GM12878 (cell line): ENCODE data around the gene ZNF366. TPM values are rescaled to one million over a fixed set of nuclear protein-coding genes. Genes with fewer than 3 reads are reported as not detected.

Experiments used
- ATAC-seq: fragments of 200-7000 bp; cut with Tn5 transposase; 3 replicates; pipeline ENCODE4 v1.9.1; 2020; ENCODE audit warnings: mild to moderate bottlenecking, moderate library complexity
- BruUV-seq: library from RNA; stranded (reverse); fragments of 400-500 nt; replicated peaks from 2 replicates; lab custom pipeline; 2021; lab: Mats Ljungman, UMichigan
- CTCF ChIA-PET: fragments of 300-600 bp; sonication (Branson Sonifier 250); formaldehyde crosslinking; extraction: SDS; loops from one replicate; lab custom pipeline; 2021; ENCODE audit warnings: inconsistent platforms; lab: Yijun Ruan, JAX
- POLR2A ChIA-PET: fragments of 350-600 bp; formaldehyde crosslinking; extraction: SDS; loops from one replicate; lab custom pipeline; 2021; ENCODE audit warnings: inconsistent platforms; lab: Charles Lee
- RAD21 ChIA-PET: fragments of 300-600 bp; sonication (Branson Sonifier 250); formaldehyde crosslinking; loops from one replicate; lab custom pipeline; 2023; ENCODE audit warnings: antibody characterized with exemption; ENCODE audit not compliant: unreplicated experiment; lab: Charles Lee
- SMC1A ChIA-PET: fragments of 300-600 bp; sonication (Branson Sonifier 250); formaldehyde crosslinking; loops from one replicate; lab custom pipeline; 2023; ENCODE audit not compliant: unreplicated experiment, uncharacterized antibody; lab: Charles Lee
- DNase-seq: peaks from one replicate; pipeline ENCODE4 v3.0.0-alpha.2; 2011; ENCODE audit warnings: low read depth, low spot score
- FAIRE-seq: peaks from 3 replicates; lab custom pipeline; 2011; peaks lifted over from hg19 to GRCh38; lab: Jason Lieb, UNC
- H2AFZ ChIP-seq: 2 replicates; pipeline ENCODE4 v1.6.0; 2011; ENCODE audit warnings: low read depth, low read length, control low read depth; ENCODE audit not compliant: control insufficient read depth
- H3K27ac ChIP-seq: 2 replicates; pipeline ENCODE4 v1.5.1; 2011; ENCODE audit warnings: control low read depth; ENCODE audit not compliant: control insufficient read depth, insufficient read depth
- H3K27me3 ChIP-seq, 2 experiments: replicated peaks in 1 of 2; 2 replicates each; pipeline versions ENCODE4 v1.6.0 to v1.6.1; 2011; ENCODE audit warnings: low read length in 1 of 2; ENCODE audit not compliant: control insufficient read depth in 2 of 2, insufficient read depth in 2 of 2
- H3K36me3 ChIP-seq, 2 experiments: 2 replicates each; pipeline ENCODE4 v1.5.1; 2011; ENCODE audit warnings: low read length in 1 of 2; ENCODE audit not compliant: control insufficient read depth in 2 of 2, insufficient read depth in 2 of 2
- H3K4me1 ChIP-seq: 2 replicates; pipeline ENCODE4 v1.6.1; 2011; ENCODE audit warnings: mild to moderate bottlenecking, low read length, moderate library complexity, mixed read lengths; ENCODE audit not compliant: control insufficient read depth, insufficient read depth
- H3K4me2 ChIP-seq: 2 replicates; pipeline ENCODE4 v1.6.0; 2011; ENCODE audit warnings: control low read depth; ENCODE audit not compliant: control insufficient read depth, insufficient read depth
- H3K4me3 ChIP-seq: fragments of 200-600 bp; sonication (generic); 2 replicates; pipeline ENCODE4 v1.5.1; 2016
- H3K79me2 ChIP-seq: 2 replicates; pipeline ENCODE4 v1.6.0; 2011; ENCODE audit warnings: low read length; ENCODE audit not compliant: control insufficient read depth, insufficient read depth
- H3K9ac ChIP-seq: 2 replicates; pipeline ENCODE4 v1.8.0; 2011; ENCODE audit warnings: low read length, control low read depth, mixed read lengths; ENCODE audit not compliant: control insufficient read depth, insufficient read depth
- H3K9me3 ChIP-seq: replicated peaks from 3 replicates; pipeline ENCODE4 v1.5.1; 2011; ENCODE audit warnings: mild to moderate bottlenecking, low read length; ENCODE audit not compliant: control insufficient read depth, insufficient read depth
- H4K20me1 ChIP-seq: 2 replicates; pipeline ENCODE4 v1.6.0; 2011; ENCODE audit not compliant: control insufficient read depth, insufficient read depth
- ATF7 ChIP-seq: fragments of 450-650 bp; IDR thresholded peaks from 2 replicates; pipeline ENCODE4 v1.6.1; 2016; ENCODE audit warnings: low read depth, mild to moderate bottlenecking
- GABPA ChIP-seq: IDR thresholded peaks from 2 replicates; pipeline ENCODE4 v1.6.1; 2014; ENCODE audit warnings: antibody characterized with exemption, low read depth, mild to moderate bottlenecking, inconsistent platforms
- GATAD2B ChIP-seq: fragments of 450-650 bp; conservative IDR thresholded peaks from 2 replicates; pipeline ENCODE4 v1.6.1; 2017; ENCODE audit warnings: low read depth, mild to moderate bottlenecking, moderate library complexity
- HDAC2 ChIP-seq: fragments of 200-600 bp; sonication (generic); IDR thresholded peaks from 2 replicates; pipeline ENCODE4 v1.6.1; 2017
- RBBP5 ChIP-seq: fragments of 200-600 bp; sonication (generic); conservative IDR thresholded peaks from 2 replicates; pipeline ENCODE4 v1.6.1; 2016
- SUZ12 ChIP-seq: fragments of 200-600 bp; sonication (generic); IDR thresholded peaks from one replicate; pipeline ENCODE4 v1.6.1; 2018; ENCODE audit warnings: antibody characterized with exemption, mild to moderate bottlenecking; ENCODE audit not compliant: unreplicated experiment
- TCF7 ChIP-seq: IDR thresholded peaks from 2 replicates; pipeline ENCODE4 v1.6.1; 2014; ENCODE audit warnings: antibody characterized with exemption, borderline replicate concordance
- ZNF274 ChIP-seq: IDR thresholded peaks from one replicate; pipeline ENCODE4 v1.8.0; 2011; ENCODE audit not compliant: insufficient read length, insufficient read depth
- ZNF592 ChIP-seq: fragments of 450-650 bp; IDR thresholded peaks from 2 replicates; pipeline ENCODE4 v1.6.1; 2017; ENCODE audit warnings: mild to moderate bottlenecking, moderate library complexity
- ZSCAN29 ChIP-seq: fragments of 450-650 bp; IDR thresholded peaks from 2 replicates; pipeline ENCODE4 v1.6.1; 2017; ENCODE audit warnings: mild to moderate bottlenecking, moderate library complexity
- WGBS: methylation state at CpG from one replicate; pipeline ENCODE4 v1.1.6; 2016; ENCODE audit warnings: low lambda C conversion rate; ENCODE audit not compliant: insufficient replicate concordance, insufficient coverage; ENCODE audit errors: missing lambda C conversion rate; 5-methylcytosine and 5-hydroxymethylcytosine counted together
- in situ Hi-C: fragments of 300-500 bp; cut with MboI; formaldehyde crosslinking; loops from 9 replicates; pipeline ENCODE4 v1.14.3; 2018; ENCODE audit warnings: mixed read lengths
- intact Hi-C: fragments of 100-400 bp; cut with micrococcal nuclease; formaldehyde crosslinking; loops from one replicate; pipeline ENCODE4 v1.14.2; 2022; ENCODE audit not compliant: unreplicated experiment
- polyA plus RNA-seq, 11 experiments: library from polyadenylated mRNA; depleted of rRNA in 4 of 11; unstranded in 6 of 11; stranded (reverse) in 5 of 11; fragments of >200 nt; fragmentation: Nextera tagmentation in 4 of 11; fragmentation: Illumina TruSeq in 1 of 11; extraction: Ambion mirVana in 4 of 11; extraction: Trizol in 1 of 11; gene quantifications; 1 replicate in 1 of 11; 2 replicates in 10 of 11; pipeline versions ENCODE4 v1.2.1 to v1.2.3, GENCODE V29; 2011 to 2016; ENCODE audit warnings: inconsistent platforms in 2 of 11, missing spikeins in 2 of 11, low read depth in 1 of 11
- total RNA-seq, 4 experiments: library from RNA; depleted of rRNA in 3 of 4; stranded (reverse); fragments of >200 nt in 3 of 4; fragmentation: Illumina TruSeq in 1 of 4; extraction: Trizol in 1 of 4; gene quantifications; 2 replicates each; pipeline versions ENCODE4 v1.2.1 to v1.2.3, GENCODE V29; 2013 to 2021
- TF ChIP-seq, protein P1 (sequence below): fragments of 450-650 bp; IDR thresholded peaks from 2 replicates; pipeline ENCODE4 v1.6.1; 2018; ENCODE audit warnings: borderline replicate concordance, mild to moderate bottlenecking; ENCODE audit not compliant: partially characterized antibody
- TF ChIP-seq, protein P2 (sequence below): fragments of 450-650 bp; IDR thresholded peaks from 2 replicates; pipeline ENCODE4 v1.6.1; 2016; ENCODE audit warnings: mild to moderate bottlenecking, moderate library complexity, borderline replicate concordance

The ZNF366 gene
- total and polyA plus RNA-seq, 10 of the 15 experiments (the other 5 are each of a cell fraction or from before 2014, with no cell fraction given): 0.01 to 0.18 (median 0.04) TPM; not detected in 6

DNA sequence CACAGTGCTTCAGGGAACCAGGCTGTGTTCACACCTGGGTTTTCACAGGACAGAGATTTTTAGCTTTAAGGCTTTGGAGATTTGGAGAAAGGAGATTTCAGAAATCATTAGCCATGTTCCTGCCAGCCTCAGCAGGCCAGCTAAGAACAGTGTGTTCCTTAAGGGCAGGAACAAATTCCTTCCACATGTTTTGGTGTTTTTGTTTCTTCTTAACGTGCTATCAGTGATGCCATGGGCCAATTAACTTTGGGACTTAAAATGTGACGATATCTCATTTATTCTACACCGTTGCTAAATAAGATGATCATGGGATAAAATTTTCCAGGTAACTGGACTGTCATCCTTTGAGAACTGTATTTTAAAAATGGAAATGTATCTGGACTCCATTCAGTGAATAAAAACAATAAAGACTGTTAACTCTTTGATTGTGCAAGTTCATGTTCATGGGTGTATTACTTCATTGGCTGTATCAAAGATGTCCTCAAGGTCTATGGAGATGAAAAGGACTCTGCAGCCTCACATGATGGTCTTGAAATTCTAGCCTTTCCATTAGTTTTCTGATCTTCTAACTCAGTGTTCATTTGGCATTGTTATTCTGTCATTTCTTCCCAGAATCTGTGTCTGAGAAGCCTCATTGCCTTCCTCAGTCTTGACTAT is 72.3 kb downstream of the ZNF366 start:
- H3K36me3 ChIP-seq: no peaks in the 10 kb centered on the region
- H4K20me1 ChIP-seq: no peaks in the 10 kb centered on the region
- SMC1A ChIA-PET: interaction anchor here (1.5 to 8.6 kb wide), 4 partner anchors 10 to 16 kb away, joined by 3 to 70 read pairs (median 10); no protein-coding TSS in a partner anchor
- intact Hi-C loops: loop anchor here (5.0 kb wide), 1 partner anchor 37 kb away; no protein-coding TSS in a partner anchor
- peaks cover 21% of the 10 kb centered on the region for H3K4me1 ChIP-seq
- FAIRE-seq: no peak
- H2AFZ ChIP-seq: no peak overlapping the region
- no peaks in the 10 kb centered on the region for H3K27me3 ChIP-seq
- no peak overlapping the region for H3K4me3 ChIP-seq
- no peak overlapping the region for H3K4me2 ChIP-seq
- RAD21 ChIA-PET: interaction anchor here (1.4 kb wide), 1 partner anchor 32 kb away, joined by 3 read pairs; no protein-coding TSS in a partner anchor
- POLR2A ChIA-PET: interaction anchor here (0.6 to 1.2 kb wide), 2 partner anchors 43 to 151 kb away, joined by 3 read pairs; no protein-coding TSS in a partner anchor
- 39% methylated on average over 3 of the region's 3 CpGs for WGBS
- CTCF ChIA-PET: no interaction called here
- H3K27ac ChIP-seq: no peak overlapping the region
- TF ChIP-seq, protein P1, sequence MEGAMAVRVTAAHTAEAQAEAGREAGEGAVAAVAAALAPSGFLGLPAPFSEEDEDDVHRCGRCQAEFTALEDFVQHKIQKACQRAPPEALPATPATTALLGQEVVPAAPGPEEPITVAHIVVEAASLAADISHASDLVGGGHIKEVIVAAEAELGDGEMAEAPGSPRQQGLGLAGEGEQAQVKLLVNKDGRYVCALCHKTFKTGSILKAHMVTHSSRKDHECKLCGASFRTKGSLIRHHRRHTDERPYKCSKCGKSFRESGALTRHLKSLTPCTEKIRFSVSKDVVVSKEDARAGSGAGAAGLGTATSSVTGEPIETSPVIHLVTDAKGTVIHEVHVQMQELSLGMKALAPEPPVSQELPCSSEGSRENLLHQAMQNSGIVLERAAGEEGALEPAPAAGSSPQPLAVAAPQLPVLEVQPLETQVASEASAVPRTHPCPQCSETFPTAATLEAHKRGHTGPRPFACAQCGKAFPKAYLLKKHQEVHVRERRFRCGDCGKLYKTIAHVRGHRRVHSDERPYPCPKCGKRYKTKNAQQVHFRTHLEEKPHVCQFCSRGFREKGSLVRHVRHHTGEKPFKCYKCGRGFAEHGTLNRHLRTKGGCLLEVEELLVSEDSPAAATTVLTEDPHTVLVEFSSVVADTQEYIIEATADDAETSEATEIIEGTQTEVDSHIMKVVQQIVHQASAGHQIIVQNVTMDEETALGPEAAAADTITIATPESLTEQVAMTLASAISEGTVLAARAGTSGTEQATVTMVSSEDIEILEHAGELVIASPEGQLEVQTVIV: no peak
- TF ChIP-seq GABPA (no peak), SUZ12 (no peak), RBBP5 (no peak), HDAC2 (no peak), ZNF274 (no peak), ZSCAN29 (no peak), GATAD2B (no peak), ATF7 (no peak), ZNF592 (no peak), TCF7 (no peak)
- TF ChIP-seq, protein P2, sequence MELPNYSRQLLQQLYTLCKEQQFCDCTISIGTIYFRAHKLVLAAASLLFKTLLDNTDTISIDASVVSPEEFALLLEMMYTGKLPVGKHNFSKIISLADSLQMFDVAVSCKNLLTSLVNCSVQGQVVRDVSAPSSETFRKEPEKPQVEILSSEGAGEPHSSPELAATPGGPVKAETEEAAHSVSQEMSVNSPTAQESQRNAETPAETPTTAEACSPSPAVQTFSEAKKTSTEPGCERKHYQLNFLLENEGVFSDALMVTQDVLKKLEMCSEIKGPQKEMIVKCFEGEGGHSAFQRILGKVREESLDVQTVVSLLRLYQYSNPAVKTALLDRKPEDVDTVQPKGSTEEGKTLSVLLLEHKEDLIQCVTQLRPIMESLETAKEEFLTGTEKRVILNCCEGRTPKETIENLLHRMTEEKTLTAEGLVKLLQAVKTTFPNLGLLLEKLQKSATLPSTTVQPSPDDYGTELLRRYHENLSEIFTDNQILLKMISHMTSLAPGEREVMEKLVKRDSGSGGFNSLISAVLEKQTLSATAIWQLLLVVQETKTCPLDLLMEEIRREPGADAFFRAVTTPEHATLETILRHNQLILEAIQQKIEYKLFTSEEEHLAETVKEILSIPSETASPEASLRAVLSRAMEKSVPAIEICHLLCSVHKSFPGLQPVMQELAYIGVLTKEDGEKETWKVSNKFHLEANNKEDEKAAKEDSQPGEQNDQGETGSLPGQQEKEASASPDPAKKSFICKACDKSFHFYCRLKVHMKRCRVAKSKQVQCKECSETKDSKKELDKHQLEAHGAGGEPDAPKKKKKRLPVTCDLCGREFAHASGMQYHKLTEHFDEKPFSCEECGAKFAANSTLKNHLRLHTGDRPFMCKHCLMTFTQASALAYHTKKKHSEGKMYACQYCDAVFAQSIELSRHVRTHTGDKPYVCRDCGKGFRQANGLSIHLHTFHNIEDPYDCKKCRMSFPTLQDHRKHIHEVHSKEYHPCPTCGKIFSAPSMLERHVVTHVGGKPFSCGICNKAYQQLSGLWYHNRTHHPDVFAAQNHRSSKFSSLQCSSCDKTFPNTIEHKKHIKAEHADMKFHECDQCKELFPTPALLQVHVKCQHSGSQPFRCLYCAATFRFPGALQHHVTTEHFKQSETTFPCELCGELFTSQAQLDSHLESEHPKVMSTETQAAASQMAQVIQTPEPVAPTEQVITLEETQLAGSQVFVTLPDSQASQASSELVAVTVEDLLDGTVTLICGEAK: no peak
- TF ChIP-seq, all 136 proteins: peak for 0
- DNase-seq: no peak
- Histone ChIP-seq H3K79me2 (no peaks in the 10 kb centered on the region), H3K9ac (no peak overlapping the region), H3K9me3 (no peaks in the 10 kb centered on the region)
- BruUV-seq: no TSS peak
- in situ Hi-C loops: no loop called here
- no peak for ATAC-seq
